Heart right ventricle (tissue), 16 donors: ENCODE data around the gene MSANTD3. TPM values are rescaled to one million over a fixed set of nuclear protein-coding genes. Genes with fewer than 3 reads are reported as not detected.

Source experiments
- ATAC-seq, 8 donors: fragments of 200-7000 bp; cut with Tn5 transposase; one replicate each; pipeline ENCODE4 v1.9.1; 2020; ENCODE audit warnings: mild to moderate bottlenecking in 8 of 8, moderate library complexity in 8 of 8, moderate number of reproducible peaks in 1 of 8
- DNase-seq, 2 donors: peaks; one replicate each; pipeline ENCODE4 v3.0.0-alpha.2; 2020
- H3K27ac ChIP-seq, 10 donors: fragments of 200-600 bp; sonication (generic) in 2 of 10; one replicate each; pipeline versions ENCODE4 v1.5.0 to v1.8.0; 2020 to 2022; ENCODE audit warnings: mild to moderate bottlenecking in 3 of 10
- H3K27me3 ChIP-seq, 7 donors: fragments of 200-600 bp; one replicate each; pipeline ENCODE4 v1.8.0; 2021 to 2022; ENCODE audit warnings: mild to moderate bottlenecking in 2 of 7
- H3K36me3 ChIP-seq, 9 donors: fragments of 200-600 bp; sonication (generic) in 1 of 9; one replicate each; pipeline versions ENCODE4 v1.5.0 to v1.8.0; 2020 to 2022; ENCODE audit warnings: mild to moderate bottlenecking in 2 of 9
- H3K4me1 ChIP-seq, 9 donors: fragments of 200-600 bp; sonication (generic) in 1 of 9; one replicate each; pipeline versions ENCODE4 v1.5.0 to v1.8.0; 2020 to 2022; ENCODE audit warnings: mild to moderate bottlenecking in 4 of 9
- H3K4me3 ChIP-seq, 10 donors: fragments of 200-600 bp; sonication (generic) in 2 of 10; one replicate each; pipeline versions ENCODE4 v1.5.0 to v1.8.0; 2020 to 2022; ENCODE audit warnings: mild to moderate bottlenecking in 7 of 10, moderate library complexity in 2 of 10
- H3K9me3 ChIP-seq, 11 donors: fragments of 200-600 bp in 10 of 11; sonication (generic) in 2 of 11; one replicate each; pipeline versions ENCODE4 v1.5.0 to v1.8.0; 2013 to 2022; ENCODE audit warnings: mild to moderate bottlenecking in 2 of 11, control low read depth in 1 of 11, moderate library complexity in 1 of 11
- CTCF ChIP-seq, 9 donors: fragments of 200-600 bp; sonication (generic) in 2 of 9; IDR thresholded peaks; one replicate each; pipeline versions ENCODE4 v1.5.0 to v1.8.0; 2021 to 2022; ENCODE audit warnings: antibody characterized with exemption in 9 of 9, mild to moderate bottlenecking in 5 of 9, moderate library complexity in 1 of 9
- WGBS, 2 donors: extraction: QIAGEN DNeasy Blood & Tissue Kit; methylation state at CpG; one replicate each; pipeline ENCODE4 v1.1.7; 2013; ENCODE audit warnings: inconsistent platforms in 1 of 2; 5-methylcytosine and 5-hydroxymethylcytosine counted together
- intact Hi-C, 10 donors: fragments of 100-400 bp; cut with DNase I; formaldehyde crosslinking; loops; one replicate each; pipeline versions ENCODE4 v1.11.1 to v1.14.2; 2022
- polyA plus RNA-seq, 2 donors: library from polyadenylated mRNA; stranded (reverse); fragments of 200-250 nt; gene quantifications; one replicate each; pipeline ENCODE4 v1.2.3, GENCODE V29; 2013
- total RNA-seq, 10 donors: library from RNA; stranded (reverse); fragmentation: NEBNext Ultra II Directional in 3 of 10; extraction: Animal tissue kit (Norgen Biotek cat#: 25700) in 3 of 10; gene quantifications; one replicate each; pipeline versions ENCODE4 v1.2.1 to v1.2.4, GENCODE V29; 2021 to 2023
- donor health status: Arrhythmogenic right ventricular cardiomyopathy.
- donor health status: ischemic (EF 13 %, LVEDD 7.1; RV severe dilation, severe dysfunction).
- donor health status: healthy with polysubstance abuse.
- donor health status: DM: no; HTN: yes; CAD: no.
- donor health status: DM: no; HTN: no; CAD: no.
- donor health status: ischemic (EF 25% LVEDD 6.9; RV normal size, moderate dysfunction).
- donor health status: ischemic (EF 25% LVEDD 5.7; RV mildly dilated, moderate dysfunction).
- donor health status: healthy.
- donor health status: DM: yes; HTN: yes; CAD: no.
- donor health status: Ischemic cardiomyopathy.
- donor health status: ischemic (EF 35%, LVEDD 5.7; RV mildly dilated, moderate dysfunction).
- donor health status: nonischemic (EF 11% LVEDD 7.7; RV severe dilation, severe dysfunction).
- donor health status: DM: yes; HTN: yes; CAD: no.
- donor health status: PGD.
- donor health status: ischemic (EF 29% LVEDD 5.4; RV normal size, mild dysfunction).
- donor health status: nonischemic (EF 23%, LVEDD 6.1; RV moderate dilation, normal function).

The MSANTD3 gene
- total and polyA plus RNA-seq, 12 donors = 11.9 to 32.2 (median 20.1) TPM

- Histone ChIP-seq H3K36me3 (no peaks in the 10 kb centered on the region), H3K27me3 (no peaks in the 10 kb centered on the region), H3K9me3 (no peaks in the 10 kb centered on the region), H3K4me3 (no peak overlapping the region), H3K27ac (no peak overlapping the region), H3K4me1 (no peaks in the 10 kb centered on the region)
- DNase-seq (no peak), ATAC-seq (no peak)
- TF ChIP-seq CTCF (IDR thresholded peaks at IDR 0.05) = no peak
- intact Hi-C loops = loop anchor here in 1 of 10 donors (5.0 kb wide), 1 partner anchor 112 kb away; no protein-coding TSS in a partner anchor
- 62 to 67% methylated on average over 1 of the region's 1 CpG for WGBS, 2 donors
These were observed 58.3 kb downstream of the MSANTD3 start for GRCh38 chr9:100485196-100485595.

GRCh38 chr9:100486479-100487176 lies 59.7 kb downstream of the MSANTD3 start:
- H3K27ac ChIP-seq = no peak overlapping the region
- no peaks in the 10 kb centered on the region for H3K36me3 ChIP-seq
- intact Hi-C loops = loop anchor here in 1 of 10 donors (5.0 kb wide), 1 partner anchor 111 kb away; no protein-coding TSS in a partner anchor
- DNase-seq (no peak), ATAC-seq (no peak)
- no peaks in the 10 kb centered on the region for H3K4me1 ChIP-seq
- no peaks in the 10 kb centered on the region for H3K9me3 ChIP-seq
- H3K4me3 ChIP-seq = no peak overlapping the region
- 89 to 90% methylated on average over 10 of the region's 10 CpGs for WGBS, 2 donors
- no peak for TF ChIP-seq CTCF (IDR thresholded peaks at IDR 0.05)
- no peaks in the 10 kb centered on the region for H3K27me3 ChIP-seq

- 87 to 96% methylated on average over 1 of the region's 1 CpG for WGBS, 2 donors
- DNase-seq (no peak), ATAC-seq (no peak)
- Histone ChIP-seq H3K27me3 (no peaks in the 10 kb centered on the region), H3K9me3 (no peaks in the 10 kb centered on the region), H3K4me1 (no peaks in the 10 kb centered on the region), H3K27ac (no peak overlapping the region), H3K36me3 (no peaks in the 10 kb centered on the region), H3K4me3 (no peak overlapping the region)
- no peak for TF ChIP-seq CTCF (IDR thresholded peaks at IDR 0.05)
- intact Hi-C loops = loop anchor here in 1 of 10 donors (5.0 kb wide), 1 partner anchor 109 kb away; no protein-coding TSS in a partner anchor
These were observed 61.2 kb downstream of the MSANTD3 start for GRCh38 chr9:100488177-100488576.

GRCh38 chr9:100489836-100490235 lies 62.9 kb downstream of the MSANTD3 start:
- Histone ChIP-seq H3K4me3 (no peak overlapping the region), H3K36me3 (no peaks in the 10 kb centered on the region), H3K4me1 (no peaks in the 10 kb centered on the region), H3K9me3 (no peaks in the 10 kb centered on the region), H3K27me3 (no peaks in the 10 kb centered on the region), H3K27ac (no peak overlapping the region)
- DNase-seq (no peak), ATAC-seq (no peak)
- intact Hi-C loops = loop anchor here in 1 of 10 donors (5.0 kb wide), 1 partner anchor 107 kb away; no protein-coding TSS in a partner anchor
- TF ChIP-seq CTCF (IDR thresholded peaks at IDR 0.05) = no peak
- WGBS, 2 donors = 60 to 82% methylated on average over 4 of the region's 4 CpGs
